ENCODE measurements around the gene TLL1. TPM values are rescaled to one million over a fixed set of nuclear protein-coding genes. Genes with fewer than 3 reads are reported as not detected.

TLL1 gene
- total RNA-seq, 4 donors from 2014 or later = 4.2 to 20.4 (median 8.4) TPM

DNA sequence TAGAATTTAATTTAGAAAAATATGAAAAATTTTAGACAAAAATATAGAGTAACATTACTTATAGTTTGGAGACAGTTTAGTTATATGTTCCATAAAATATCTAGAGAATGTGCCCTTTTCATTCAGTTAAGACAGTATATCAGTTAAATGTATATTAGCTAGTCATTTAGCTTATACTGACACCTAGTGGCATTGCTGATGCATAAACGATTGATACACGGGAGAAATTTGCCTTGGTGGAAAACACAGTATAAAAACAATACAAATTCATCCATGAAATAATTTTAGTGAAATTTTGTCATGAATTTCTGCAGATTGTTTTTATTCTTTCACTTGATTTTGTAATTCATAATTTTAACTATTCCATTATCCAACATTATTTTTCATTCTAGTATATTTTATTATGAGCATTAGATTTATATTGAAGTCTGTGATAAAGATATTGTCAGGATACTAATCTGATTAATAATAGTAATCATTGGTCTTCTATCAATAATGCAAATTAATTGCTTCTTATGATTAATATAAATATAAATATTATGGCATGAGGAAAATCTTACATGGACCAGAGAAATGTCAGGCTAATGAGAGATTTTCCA, 219.0 kb downstream of the TLL1 start:
- peak in 1 of 2 donors; percentile 21 for DNase-seq (ENCODE audit: low spot score in 2 of 2)
- no peak overlapping the region for H3K27ac ChIP-seq
- no peaks in the 10 kb centered on the region for H3K9me3 ChIP-seq
- 0% methylated on average over 2 of the region's 2 CpGs for WGBS, 2 donors
- no peaks in the 10 kb centered on the region for H3K27me3 ChIP-seq
- TF ChIP-seq, protein P1, sequence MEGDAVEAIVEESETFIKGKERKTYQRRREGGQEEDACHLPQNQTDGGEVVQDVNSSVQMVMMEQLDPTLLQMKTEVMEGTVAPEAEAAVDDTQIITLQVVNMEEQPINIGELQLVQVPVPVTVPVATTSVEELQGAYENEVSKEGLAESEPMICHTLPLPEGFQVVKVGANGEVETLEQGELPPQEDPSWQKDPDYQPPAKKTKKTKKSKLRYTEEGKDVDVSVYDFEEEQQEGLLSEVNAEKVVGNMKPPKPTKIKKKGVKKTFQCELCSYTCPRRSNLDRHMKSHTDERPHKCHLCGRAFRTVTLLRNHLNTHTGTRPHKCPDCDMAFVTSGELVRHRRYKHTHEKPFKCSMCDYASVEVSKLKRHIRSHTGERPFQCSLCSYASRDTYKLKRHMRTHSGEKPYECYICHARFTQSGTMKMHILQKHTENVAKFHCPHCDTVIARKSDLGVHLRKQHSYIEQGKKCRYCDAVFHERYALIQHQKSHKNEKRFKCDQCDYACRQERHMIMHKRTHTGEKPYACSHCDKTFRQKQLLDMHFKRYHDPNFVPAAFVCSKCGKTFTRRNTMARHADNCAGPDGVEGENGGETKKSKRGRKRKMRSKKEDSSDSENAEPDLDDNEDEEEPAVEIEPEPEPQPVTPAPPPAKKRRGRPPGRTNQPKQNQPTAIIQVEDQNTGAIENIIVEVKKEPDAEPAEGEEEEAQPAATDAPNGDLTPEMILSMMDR (IDR thresholded peaks at IDR 0.05) = peak; percentile 56 to 71 (median 64)
- TF ChIP-seq EP300 (IDR thresholded peaks at IDR 0.05) (no peak), POLR2A (IDR thresholded peaks at IDR 0.05) (no peak)
- no peaks in the 10 kb centered on the region for H3K4me1 ChIP-seq
- no peak overlapping the region for H3K4me3 ChIP-seq
- H3K36me3 ChIP-seq = no peaks in the 10 kb centered on the region

DNA sequence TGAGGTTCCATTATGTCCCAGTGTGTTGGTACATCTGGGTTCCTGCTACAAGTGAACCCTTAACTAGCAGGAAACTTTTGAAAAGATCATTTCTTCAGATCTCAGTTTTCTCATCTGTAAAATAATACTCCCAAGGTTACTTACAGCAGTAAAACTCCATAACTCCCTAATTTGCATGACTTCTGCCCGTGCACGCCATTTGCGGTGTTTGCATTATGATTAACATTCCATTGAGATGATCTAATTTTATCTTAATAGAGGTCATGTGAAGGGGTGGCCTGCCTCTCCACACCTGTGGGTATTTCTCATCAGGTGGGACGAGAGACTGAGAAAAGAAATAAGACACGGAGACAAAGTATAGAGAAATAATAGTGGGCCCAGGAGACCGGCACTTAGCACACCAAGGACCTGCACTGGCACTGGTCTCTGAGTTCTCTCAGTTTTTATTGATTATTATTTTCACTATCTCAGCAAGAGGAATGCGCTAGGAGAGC, 219.8 kb downstream of the TLL1 start:
- no peaks in the 10 kb centered on the region for H3K27me3 ChIP-seq
- no peaks in the 10 kb centered on the region for H3K36me3 ChIP-seq
- DNase-seq (ENCODE audit: low spot score in 2 of 2) = no peak
- H3K4me3 ChIP-seq = no peak overlapping the region
- no peak overlapping the region for H3K27ac ChIP-seq
- no peaks in the 10 kb centered on the region for H3K9me3 ChIP-seq
- TF ChIP-seq, protein P1 (IDR thresholded peaks at IDR 0.05) = no peak
- TF ChIP-seq POLR2A (IDR thresholded peaks at IDR 0.05) (no peak), EP300 (IDR thresholded peaks at IDR 0.05) (no peak)
- no peaks in the 10 kb centered on the region for H3K4me1 ChIP-seq
- WGBS, 2 donors = 75 to 80% methylated on average over 7 of the region's 7 CpGs

DNA sequence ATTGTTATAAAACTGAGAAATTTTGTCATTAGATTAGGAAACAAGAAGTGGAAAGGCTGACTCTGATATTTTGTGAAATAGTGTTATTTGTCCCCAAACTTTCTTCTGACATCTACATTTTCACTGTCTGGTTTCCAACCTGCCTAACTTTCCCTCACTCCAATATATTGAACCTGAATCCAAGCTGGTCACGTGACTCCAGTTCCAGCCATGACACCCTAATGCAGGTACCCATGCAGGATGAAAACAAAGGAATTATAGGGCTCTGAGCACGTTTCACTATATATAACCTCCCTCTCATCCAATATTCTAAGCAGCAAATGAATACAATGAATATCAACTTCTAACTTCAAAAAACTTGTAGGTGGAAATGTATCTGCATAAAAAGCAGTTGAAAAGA, 231.6 kb downstream of the TLL1 start:
- H3K36me3 ChIP-seq = no peaks in the 10 kb centered on the region
- H3K4me1 ChIP-seq = no peaks in the 10 kb centered on the region
- H3K4me3 ChIP-seq = no peak overlapping the region
- H3K27me3 ChIP-seq = no peaks in the 10 kb centered on the region
- TF ChIP-seq, protein P1 (IDR thresholded peaks at IDR 0.05) = no peak
- TF ChIP-seq POLR2A (IDR thresholded peaks at IDR 0.05) (no peak), EP300 (IDR thresholded peaks at IDR 0.05) (no peak)
- no peak overlapping the region for H3K27ac ChIP-seq
- WGBS, 2 donors = 77 to 78% methylated on average over 2 of the region's 2 CpGs
- H3K9me3 ChIP-seq = peaks cover 0 to 11% (median 0%) of the 10 kb centered on the region in 4 donors
- DNase-seq (ENCODE audit: low spot score in 2 of 2) = no peak

DNA sequence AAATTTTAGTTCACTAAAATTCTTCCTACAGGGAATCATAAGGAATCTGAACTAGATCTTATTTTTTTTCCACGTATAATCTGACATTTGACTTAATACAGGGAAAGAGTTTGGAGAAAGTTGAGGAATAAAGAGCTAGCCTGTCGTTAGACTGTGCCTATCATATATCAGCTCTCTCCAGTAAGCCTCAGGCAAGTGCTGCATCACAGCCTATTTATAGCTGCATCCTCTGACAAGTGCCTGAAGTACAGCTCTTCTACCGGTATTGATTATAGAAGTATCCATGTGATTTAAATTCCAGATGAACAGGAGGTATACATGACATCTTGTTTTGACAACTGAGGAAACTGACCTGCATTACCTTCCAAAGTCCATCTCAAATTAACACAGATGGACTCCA, 248.9 kb downstream of the TLL1 start:
- no peaks in the 10 kb centered on the region for H3K27me3 ChIP-seq
- 29 to 35% methylated on average over 3 of the region's 3 CpGs for WGBS, 2 donors
- DNase-seq (ENCODE audit: low spot score in 2 of 2) = no peak
- H3K27ac ChIP-seq = no peak overlapping the region
- no peaks in the 10 kb centered on the region for H3K9me3 ChIP-seq
- no peaks in the 10 kb centered on the region for H3K4me1 ChIP-seq
- no peak overlapping the region for H3K4me3 ChIP-seq
- TF ChIP-seq, protein P1 (IDR thresholded peaks at IDR 0.05) = no peak
- no peak for TF ChIP-seq POLR2A (IDR thresholded peaks at IDR 0.05)
- TF ChIP-seq EP300 (IDR thresholded peaks at IDR 0.05) = no peak
- H3K36me3 ChIP-seq = no peaks in the 10 kb centered on the region

DNA sequence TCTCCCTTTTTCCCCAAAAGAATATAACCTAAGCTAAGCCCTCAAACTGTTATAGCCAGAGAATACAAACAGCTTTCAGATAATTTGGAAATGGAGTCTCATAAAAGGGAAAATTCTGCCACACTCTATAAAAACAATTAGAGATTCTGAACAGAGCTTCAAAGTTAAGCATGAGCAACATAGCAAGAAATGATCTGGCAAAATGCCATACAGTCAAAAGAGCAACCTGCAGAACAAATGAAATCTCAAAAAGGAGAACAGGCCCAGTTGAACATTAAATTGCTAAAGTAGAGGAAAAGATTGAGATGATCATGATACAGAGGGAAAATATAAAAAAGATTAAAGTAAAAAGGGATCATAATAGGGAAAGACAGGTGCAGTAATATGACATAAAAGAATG, 250.5 kb downstream of the TLL1 start:
- DNase-seq (ENCODE audit: low spot score in 2 of 2) = no peak
- Histone ChIP-seq H3K27me3 (no peaks in the 10 kb centered on the region), H3K36me3 (no peaks in the 10 kb centered on the region), H3K4me1 (no peaks in the 10 kb centered on the region), H3K4me3 (no peak overlapping the region), H3K9me3 (no peaks in the 10 kb centered on the region), H3K27ac (no peak overlapping the region)
- TF ChIP-seq, protein P1 (IDR thresholded peaks at IDR 0.05) = no peak
- TF ChIP-seq POLR2A (IDR thresholded peaks at IDR 0.05) = no peak
- TF ChIP-seq EP300 (IDR thresholded peaks at IDR 0.05) = no peak
